HG03469 (cell line): ENCODE data around the gene CELSR2.

Source experiments
- ATAC-seq: cut with Tn5 transposase; IDR thresholded peaks from one replicate; pipeline ENCODE4 v1.9.1; 2021; ENCODE audit warnings: mild to moderate bottlenecking, moderate library complexity, moderate number of reproducible peaks; ENCODE audit not compliant: unreplicated experiment

Gene CELSR2

GRCh38 chr1:109251277-109252166 is 2.2 kb downstream of the CELSR2 start:
- no peak for ATAC-seq

GRCh38 chr1:109252167-109252892 is 3.0 kb downstream of the CELSR2 start:
- no peak for ATAC-seq

GRCh38 chr1:109252893-109253802 is 3.8 kb downstream of the CELSR2 start:
- ATAC-seq, result no peak

GRCh38 chr1:109253803-109254620 is 4.7 kb downstream of the CELSR2 start:
- ATAC-seq, result no peak

GRCh38 chr1:109254621-109255096 is 5.3 kb downstream of the CELSR2 start:
- ATAC-seq, result no peak

- no peak for ATAC-seq
Measured at GRCh38 chr1:109255097-109255651, 5.8 kb downstream of the CELSR2 start.

GRCh38 chr1:109255678-109256077 is 6.3 kb downstream of the CELSR2 start:
- no peak for ATAC-seq

GRCh38 chr1:109256085-109256484 is 6.7 kb downstream of the CELSR2 start:
- ATAC-seq, result no peak

- ATAC-seq, result no peak
Measured at GRCh38 chr1:109256971-109257681, 7.8 kb downstream of the CELSR2 start.

- no peak for ATAC-seq
Measured at GRCh38 chr1:109257682-109258421, 8.5 kb downstream of the CELSR2 start.

- ATAC-seq, result no peak
Measured at GRCh38 chr1:109258481-109259466, 9.4 kb downstream of the CELSR2 start.

GRCh38 chr1:109259674-109260557 is 10.6 kb downstream of the CELSR2 start:
- no peak for ATAC-seq

GRCh38 chr1:109261006-109261405 is 11.7 kb downstream of the CELSR2 start:
- ATAC-seq, result no peak

- no peak for ATAC-seq
Measured at GRCh38 chr1:109261578-109261977, 12.2 kb downstream of the CELSR2 start.

GRCh38 chr1:109262231-109263055 is 13.1 kb downstream of the CELSR2 start:
- ATAC-seq, result no peak
